GM12801 (cell line): ENCODE results near the gene CRACR2B.

Source experiments
- TF ChIP-seq, protein P1 (sequence below): IDR thresholded peaks from one replicate; pipeline ENCODE4 v1.5.1; 2011; ENCODE audit warnings: control low read depth; ENCODE audit not compliant: insufficient read length; ENCODE audit errors: extremely low read depth

Gene CRACR2B

DNA sequence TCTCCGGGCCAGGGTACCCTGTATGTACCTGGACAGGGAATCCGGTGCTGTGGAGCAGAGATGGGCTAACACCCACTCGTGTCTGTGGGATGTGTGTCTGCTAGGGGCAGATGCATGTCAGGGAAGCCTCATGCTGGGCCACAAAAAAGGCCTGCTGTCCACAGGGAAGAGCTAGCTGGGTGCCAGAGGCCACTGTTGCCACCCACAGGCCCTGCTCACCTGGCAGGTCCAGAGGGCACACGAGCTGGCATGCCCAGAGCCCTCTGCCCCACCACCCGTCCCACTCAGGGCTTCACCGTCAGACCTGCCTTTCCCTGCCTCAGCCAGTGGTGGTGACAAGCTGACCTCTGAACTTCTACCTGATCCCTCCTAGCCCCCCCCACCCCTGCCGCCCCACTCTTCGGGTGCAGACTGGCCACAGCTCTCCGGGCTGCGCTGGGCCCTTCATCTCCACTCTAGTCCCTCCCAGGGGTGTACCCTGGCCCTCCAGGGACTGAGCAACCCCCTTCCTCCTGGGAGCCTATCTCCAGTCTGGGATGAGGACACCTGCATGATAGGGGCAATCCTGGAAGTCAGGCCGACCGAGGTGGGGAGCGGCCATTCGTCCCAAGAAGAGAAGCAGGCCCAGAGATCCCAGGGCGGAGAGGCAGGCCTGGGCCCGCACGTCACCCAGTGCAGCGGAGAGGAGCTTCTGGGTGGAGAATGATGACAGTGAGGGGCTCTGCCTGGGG lies 31.0 kb upstream of the CRACR2B start:
- TF ChIP-seq, protein P1, sequence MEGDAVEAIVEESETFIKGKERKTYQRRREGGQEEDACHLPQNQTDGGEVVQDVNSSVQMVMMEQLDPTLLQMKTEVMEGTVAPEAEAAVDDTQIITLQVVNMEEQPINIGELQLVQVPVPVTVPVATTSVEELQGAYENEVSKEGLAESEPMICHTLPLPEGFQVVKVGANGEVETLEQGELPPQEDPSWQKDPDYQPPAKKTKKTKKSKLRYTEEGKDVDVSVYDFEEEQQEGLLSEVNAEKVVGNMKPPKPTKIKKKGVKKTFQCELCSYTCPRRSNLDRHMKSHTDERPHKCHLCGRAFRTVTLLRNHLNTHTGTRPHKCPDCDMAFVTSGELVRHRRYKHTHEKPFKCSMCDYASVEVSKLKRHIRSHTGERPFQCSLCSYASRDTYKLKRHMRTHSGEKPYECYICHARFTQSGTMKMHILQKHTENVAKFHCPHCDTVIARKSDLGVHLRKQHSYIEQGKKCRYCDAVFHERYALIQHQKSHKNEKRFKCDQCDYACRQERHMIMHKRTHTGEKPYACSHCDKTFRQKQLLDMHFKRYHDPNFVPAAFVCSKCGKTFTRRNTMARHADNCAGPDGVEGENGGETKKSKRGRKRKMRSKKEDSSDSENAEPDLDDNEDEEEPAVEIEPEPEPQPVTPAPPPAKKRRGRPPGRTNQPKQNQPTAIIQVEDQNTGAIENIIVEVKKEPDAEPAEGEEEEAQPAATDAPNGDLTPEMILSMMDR, result no peak

DNA sequence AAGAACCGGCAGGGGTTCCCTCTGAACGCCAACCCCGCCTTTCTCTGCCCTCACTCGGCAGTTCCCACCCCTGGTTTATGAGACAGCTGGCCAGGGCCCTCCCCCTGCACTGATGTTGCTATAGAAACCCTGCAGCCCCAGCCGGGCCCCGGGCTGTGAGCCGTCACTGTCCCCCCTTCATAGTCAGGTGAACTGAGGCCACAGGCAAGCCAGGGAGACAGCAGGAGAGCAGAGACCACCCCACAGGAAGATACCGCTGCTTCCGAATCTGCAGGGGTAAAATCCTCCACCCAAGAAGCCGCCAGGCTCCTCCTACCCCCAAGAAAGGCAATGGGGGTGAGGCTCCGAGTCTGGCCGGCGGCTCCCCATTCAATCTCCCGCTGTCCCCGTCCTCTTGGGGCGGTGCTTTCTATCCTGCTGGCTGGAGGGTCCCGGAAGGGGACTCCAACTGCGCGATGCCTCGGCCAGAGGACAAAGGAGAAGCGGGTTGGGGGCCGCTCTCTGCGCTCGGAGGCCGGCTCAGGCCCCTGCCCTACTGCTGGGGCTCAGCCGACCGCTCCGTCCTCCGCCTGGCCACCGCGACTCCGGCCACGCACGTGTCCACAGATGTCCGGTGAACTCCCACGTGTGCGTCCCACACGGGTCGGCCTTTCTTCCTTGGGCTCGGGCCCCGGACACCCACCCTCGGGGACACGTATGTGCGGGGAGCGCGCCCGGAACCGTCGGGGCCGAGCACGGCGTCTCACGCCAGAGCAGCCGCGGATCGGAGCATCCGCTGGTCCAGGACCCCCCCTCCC lies 30.2 kb upstream of the CRACR2B start:
- TF ChIP-seq, protein P1, result no peak

DNA sequence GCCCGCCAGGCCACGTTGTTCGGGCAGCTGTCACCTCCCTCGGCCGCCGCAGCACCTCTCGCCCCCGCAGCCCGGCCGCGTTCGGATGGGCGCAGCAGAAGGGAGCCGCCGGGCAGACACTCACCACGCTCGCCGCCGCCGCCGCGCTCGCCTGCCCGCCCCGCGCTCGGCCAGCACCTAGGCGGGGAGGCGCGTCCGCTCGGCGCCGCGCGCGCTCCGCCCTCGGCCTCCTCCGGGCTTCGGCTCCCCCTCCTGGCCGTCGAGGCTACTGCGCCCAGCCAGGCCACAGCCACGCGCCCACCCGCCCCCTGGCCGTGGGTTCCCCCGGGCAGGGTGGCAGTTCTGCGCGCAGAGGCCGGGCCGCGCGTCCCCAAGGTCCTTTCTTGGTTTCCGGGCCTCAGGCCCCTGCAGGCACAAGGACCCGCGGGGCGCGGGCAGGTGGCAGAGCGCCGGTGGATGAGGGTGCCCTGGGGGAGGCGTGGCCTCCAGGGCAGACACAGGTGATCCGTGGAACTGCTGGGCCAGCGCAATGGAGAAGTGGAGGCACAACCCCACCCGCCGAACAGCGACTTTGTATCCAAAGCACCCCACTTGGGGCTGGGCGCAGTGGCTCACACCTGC lies 29.5 kb upstream of the CRACR2B start, which contains the start of gene SLC25A22:
Gene SLC25A22 (minus strand): TSS at position 189 of the 621 bp plus-strand sequence. CDS start 3,275 bp downstream, outside the sequence.
- TF ChIP-seq, protein P1, result no peak

DNA sequence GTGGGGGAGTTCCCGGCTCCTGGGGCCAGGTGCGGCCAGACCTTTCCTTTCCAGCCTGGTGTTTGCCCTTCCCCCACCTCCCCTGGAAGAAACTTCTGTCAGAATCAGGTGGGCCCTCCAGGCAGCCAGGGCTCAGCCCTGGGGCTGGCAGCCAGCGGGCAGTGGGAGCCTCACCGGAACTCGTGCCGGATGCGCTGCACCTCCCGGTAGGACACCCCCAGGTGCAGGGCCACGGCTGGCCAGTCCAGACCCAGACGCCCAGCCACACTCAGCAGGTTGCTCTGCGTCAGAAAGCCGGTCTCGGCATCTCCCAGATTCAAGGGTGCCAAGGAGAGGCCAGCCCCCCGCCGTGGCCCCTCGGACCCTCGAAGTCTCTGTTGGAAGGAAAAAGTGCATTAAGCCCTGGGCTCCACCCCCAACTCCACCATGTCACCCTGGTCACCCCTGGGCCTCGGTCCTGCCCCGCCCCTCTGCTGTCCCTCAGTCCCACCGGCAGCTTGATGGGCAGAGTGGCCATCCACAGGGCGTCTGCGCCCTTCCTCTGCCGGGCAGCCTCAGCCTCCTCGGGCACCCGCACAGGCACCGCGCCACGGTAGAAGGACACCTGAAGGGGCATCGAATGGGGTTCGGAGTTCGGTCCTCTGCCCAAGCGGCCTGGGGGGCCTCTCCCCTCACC lies 27.9 kb upstream of the CRACR2B start:
- TF ChIP-seq, protein P1, result no peak

DNA sequence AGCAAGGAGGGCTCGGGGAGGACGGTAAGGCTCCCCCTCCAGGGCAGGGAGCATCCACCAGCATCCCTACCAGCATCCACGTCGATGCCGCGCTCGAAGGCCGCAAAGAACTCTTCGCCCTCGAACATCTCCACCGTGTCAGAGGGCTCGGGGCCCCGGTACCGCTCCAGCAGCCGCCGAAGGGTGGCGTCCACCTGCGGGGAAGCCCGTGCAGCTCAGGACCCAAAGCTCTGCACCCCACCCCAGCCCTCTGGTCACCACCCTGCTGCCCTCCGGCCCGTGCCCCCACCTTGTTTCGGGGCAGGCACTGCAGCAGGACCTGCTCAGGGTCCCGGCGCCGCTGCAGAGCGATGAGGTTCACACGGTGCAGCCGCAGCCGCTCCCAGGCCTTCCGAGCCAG lies 27.2 kb upstream of the CRACR2B start:
- TF ChIP-seq, protein P1, result no peak

DNA sequence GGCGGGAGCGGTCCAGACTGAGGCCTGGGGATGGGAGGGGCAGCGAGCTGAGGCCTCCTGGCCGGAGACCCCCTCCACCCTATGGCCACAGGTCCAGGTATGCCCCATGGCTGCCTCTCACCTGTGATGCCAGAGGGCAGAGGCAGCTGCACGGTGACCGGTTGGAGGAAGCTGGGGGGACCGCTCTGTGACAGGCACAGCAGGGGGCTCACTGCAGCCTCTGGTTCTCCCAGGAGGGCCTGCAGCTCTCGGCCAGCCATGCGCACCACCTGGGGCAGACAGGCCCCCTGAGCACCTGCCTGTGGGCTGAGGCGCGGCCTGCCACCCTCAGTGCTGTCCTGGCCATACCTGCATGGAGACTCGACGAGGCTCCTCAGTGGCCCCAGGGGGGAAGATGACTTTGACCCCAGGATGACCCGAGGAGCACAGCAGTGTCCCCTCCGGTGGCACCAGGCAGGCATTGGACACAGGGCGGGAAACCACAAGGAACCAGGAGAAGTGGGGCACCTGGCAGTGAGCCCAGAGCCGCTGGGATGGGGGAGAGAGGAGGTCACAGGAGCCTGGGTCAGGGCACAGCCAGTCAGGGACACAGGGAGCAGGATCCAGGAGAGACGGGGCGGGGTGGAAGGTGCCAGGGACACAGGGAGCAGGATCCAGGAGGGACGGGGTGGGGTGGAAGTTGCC lies 26.5 kb upstream of the CRACR2B start:
- TF ChIP-seq, protein P1, result no peak
